GM15510 (cell line): ENCODE data around the gene LAT.

Source experiments
- POLR2A ChIP-seq: IDR thresholded peaks from 3 replicates; pipeline ENCODE4 v1.6.1; 2011; ENCODE audit warnings: borderline replicate concordance; ENCODE audit not compliant: insufficient read length; ENCODE audit errors: extremely low read depth

Gene LAT

GRCh38 chr16:28984619-28985135 is at the start of gene LAT:
LAT (plus strand) TSS chr16:28985052; CDS start chr16:28985418, 366 bp downstream.
- TF ChIP-seq POLR2A = no peak

GRCh38 chr16:28935346-28935745 is 49.5 kb upstream of the LAT start:
- TF ChIP-seq POLR2A = no peak

GRCh38 chr16:28935924-28936783 is 48.7 kb upstream of the LAT start:
- TF ChIP-seq POLR2A = peak; percentile 9

DNA sequence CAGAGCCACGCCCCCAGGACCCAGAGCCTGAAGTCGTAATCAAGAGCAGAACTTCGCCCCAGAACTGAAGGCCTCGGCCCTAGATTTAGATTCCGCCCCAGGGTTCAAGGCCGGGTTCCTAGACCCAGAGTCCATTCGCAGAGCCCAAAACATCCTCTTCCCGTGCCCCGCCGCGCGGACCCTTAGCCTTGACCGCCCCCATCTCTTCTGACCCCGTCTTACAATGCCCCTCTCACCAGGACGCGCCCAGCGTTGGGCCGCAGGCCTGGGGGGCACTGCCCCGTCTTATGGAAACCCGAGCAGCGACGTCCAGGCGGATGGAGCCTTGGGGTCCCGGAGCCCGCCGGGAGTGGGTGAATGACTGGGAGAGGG is 48.1 kb upstream of the LAT start:
- TF ChIP-seq POLR2A = no peak

DNA sequence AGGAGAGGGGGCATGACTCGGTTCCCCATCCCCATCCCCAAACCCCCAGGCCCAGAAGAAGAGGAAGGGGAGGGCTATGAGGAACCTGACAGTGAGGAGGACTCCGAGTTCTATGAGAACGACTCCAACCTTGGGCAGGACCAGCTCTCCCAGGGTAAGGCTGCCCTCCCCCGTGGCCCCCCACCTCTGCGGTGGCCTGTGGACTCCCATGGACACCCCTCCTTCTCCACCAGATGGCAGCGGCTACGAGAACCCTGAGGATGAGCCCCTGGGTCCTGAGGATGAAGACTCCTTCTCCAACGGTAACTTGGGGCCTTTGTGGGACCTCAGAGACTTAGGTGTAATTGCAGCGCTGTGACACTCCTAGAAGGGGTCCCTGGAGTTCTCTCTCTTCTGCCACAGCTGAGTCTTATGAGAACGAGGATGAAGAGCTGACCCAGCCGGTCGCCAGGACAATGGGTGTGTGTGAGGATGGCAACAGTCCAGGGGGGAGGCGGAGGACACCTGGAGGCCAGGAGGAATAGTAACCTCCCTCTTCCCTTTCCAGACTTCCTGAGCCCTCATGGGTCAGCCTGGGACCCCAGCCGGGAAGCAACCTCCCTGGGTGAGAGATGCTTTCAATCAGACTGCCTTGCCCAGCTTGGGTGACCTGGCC is 47.5 kb upstream of the LAT start:
- no peak for TF ChIP-seq POLR2A

GRCh38 chr16:28938721-28939120 is 46.1 kb upstream of the LAT start:
- no peak for TF ChIP-seq POLR2A

DNA sequence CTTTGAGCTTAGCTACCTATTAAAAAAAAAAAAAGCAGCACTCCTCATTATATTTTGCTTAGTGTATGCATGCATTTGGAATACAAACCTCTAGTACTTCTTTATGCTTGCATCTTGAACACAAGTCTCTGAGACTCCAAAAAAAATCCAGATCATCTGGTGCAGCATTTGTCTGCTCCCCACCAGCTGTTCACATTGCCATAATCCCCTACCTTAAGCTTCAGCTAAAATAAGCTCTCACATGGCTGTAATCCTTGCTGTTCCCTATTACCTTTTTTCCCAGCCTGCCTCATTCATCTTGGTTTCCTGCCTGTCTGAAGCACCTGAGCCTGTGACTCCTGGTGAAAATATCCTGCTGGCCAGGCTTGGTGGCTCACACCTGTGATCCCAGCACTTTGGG is 41.6 kb upstream of the LAT start:
- no peak for TF ChIP-seq POLR2A

DNA sequence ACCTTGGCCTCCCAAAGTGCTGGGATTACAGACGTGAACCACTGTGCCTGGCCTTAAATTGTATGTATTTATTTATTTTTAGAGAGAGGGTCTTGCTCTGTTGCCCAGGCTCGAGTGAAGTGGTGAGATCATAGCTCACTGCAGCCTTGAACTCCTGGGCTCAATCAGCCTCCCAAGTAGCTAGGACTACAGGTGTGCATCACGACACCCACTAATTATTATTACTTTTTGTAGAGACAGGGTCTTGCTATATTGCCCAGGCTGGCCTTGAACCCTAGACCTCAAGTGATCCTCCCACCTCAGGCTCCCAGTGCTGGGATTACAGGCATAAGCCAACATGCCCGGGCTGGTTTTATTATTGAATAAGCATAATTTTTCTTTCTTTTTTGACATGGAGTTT is 38.2 kb upstream of the LAT start:
- no peak for TF ChIP-seq POLR2A

DNA sequence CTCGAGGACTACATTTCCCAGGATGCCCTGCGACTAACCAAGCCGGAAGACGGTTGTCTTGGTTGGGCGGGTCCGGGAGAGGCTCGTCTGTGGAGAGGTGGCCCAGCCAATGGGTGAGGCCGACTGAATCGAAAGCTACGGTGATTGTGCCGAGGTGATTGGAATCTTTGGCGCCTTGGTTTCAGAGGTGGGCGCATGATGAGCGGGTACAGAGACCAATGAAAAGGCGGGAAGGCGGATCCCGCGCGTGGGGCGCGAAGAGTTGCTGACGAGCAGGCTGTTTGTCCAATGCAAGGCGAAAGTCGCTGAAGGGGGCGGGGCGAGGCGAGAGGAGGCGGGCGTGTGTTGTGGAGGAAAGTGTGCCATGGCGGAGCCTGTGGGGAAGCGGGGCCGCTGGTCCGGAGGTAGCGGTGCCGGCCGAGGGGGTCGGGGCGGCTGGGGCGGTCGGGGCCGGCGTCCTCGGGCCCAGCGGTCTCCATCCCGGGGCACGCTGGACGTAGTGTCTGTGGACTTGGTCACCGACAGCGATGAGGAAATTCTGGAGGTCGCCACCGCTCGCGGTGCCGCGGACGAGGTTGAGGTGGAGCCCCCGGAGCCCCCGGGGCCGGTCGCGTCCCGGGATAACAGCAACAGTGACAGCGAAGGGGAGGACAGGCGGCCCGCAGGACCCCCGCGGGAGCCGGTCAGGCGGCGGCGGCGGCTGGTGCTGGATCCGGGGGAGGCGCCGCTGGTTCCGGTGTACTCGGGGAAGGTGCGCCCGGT is 34.0 kb upstream of the LAT start, which contains the start of gene NFATC2IP:
NFATC2IP (plus strand) TSS at position 290 of the 762 bp plus-strand sequence; CDS start at position 365, 75 bp downstream.
- TF ChIP-seq POLR2A = peak; percentile 86

GRCh38 chr16:28951410-28951943 is 33.4 kb upstream of the LAT start:
- no peak for TF ChIP-seq POLR2A

DNA sequence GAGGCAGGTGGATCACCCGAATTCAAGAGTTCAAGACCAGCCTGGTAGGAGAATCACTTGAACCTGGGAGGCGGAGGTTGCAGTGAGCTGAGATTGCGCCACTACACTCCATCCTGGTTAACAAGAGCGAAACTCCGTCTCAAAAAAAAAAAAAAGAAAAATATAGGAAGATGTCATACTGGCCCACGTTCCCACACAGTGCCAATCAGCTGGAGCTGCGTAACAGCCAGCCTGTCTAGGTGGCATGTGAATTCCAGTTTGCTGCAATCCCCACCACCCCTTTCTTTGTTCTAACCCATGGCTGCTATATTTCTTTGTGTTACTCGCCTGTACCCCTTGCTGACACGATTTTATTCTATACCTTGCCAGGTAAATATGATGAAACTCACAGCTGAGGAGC is 26.6 kb upstream of the LAT start:
- no peak for TF ChIP-seq POLR2A

- no peak for TF ChIP-seq POLR2A
Observed at GRCh38 chr16:28958836-28959235, 26.0 kb upstream of the LAT start.

GRCh38 chr16:28964072-28964471 is 20.8 kb upstream of the LAT start:
- no peak for TF ChIP-seq POLR2A

DNA sequence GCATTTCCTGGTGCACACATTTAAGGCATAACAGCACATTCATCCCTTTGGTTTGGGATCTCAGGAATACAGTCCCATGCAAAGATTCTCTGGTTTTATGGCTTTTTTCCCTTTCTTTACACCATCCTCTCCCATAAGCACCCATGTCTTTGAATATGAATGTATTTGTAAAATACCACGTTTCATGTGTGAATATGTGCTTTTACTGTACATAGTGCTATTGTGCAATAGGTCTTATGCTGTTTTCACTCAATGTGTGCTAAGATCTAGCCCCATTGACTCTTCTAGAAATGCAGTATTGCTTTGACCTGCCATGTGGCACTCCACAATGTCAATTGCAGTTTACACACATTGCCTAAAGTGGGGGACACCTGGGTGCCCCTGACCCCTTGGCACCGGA is 20.4 kb upstream of the LAT start:
- TF ChIP-seq POLR2A = no peak

- no peak for TF ChIP-seq POLR2A
Observed at GRCh38 chr16:28967156-28967555, 17.7 kb upstream of the LAT start.

- no peak for TF ChIP-seq POLR2A
Observed at GRCh38 chr16:28974007-28974436, 10.8 kb upstream of the LAT start.
